HG03521 (cell line): ENCODE results near the gene FXYD7.
"Not testable (repeated sequence)": the region's sequence is repeated elsewhere in the genome, so short reads cannot be mapped to it uniquely, and the experiment has no call there.

Source experiments
- ATAC-seq: cut with Tn5 transposase; IDR thresholded peaks from one replicate; pipeline ENCODE4 v1.9.1; 2021; ENCODE audit warnings: mild to moderate bottlenecking, moderate library complexity; ENCODE audit not compliant: unreplicated experiment

FXYD7 gene

GRCh38 chr19:35142606-35143230 is 337 bp upstream of the FXYD7 start:
- ATAC-seq = no peak

GRCh38 chr19:35143818-35144217 is 763 bp downstream of the FXYD7 start:
- no peak for ATAC-seq

- ATAC-seq = no peak
Observed at GRCh38 chr19:35144259-35144599, 1.2 kb downstream of the FXYD7 start.

GRCh38 chr19:35144600-35145436 is 1.8 kb downstream of the FXYD7 start:
- ATAC-seq = no peak

- no peak for ATAC-seq
Observed at GRCh38 chr19:35146746-35147459, 3.8 kb downstream of the FXYD7 start.

- no peak for ATAC-seq
Observed at GRCh38 chr19:35149463-35149862, 6.4 kb downstream of the FXYD7 start.

GRCh38 chr19:35150445-35150844 is 7.4 kb downstream of the FXYD7 start:
- no peak for ATAC-seq

- ATAC-seq = no peak
Observed at GRCh38 chr19:35151273-35152065, 8.4 kb downstream of the FXYD7 start.

GRCh38 chr19:35153129-35153522 is 10.1 kb downstream of the FXYD7 start:
- ATAC-seq = not testable (repeated sequence)

GRCh38 chr19:35153701-35154524 is 10.9 kb downstream of the FXYD7 start:
- ATAC-seq = peak; percentile 54

- ATAC-seq = no peak
Observed at GRCh38 chr19:35154525-35155406, 11.7 kb downstream of the FXYD7 start, which contains the start of gene FXYD5. TSS of gene FXYD5 (plus strand) at chr19:35154735. CDS start at chr19:35155551, 816 bp downstream.

- ATAC-seq = no peak
Observed at GRCh38 chr19:35155441-35155840, 12.4 kb downstream of the FXYD7 start.

GRCh38 chr19:35155981-35156672 is 13.1 kb downstream of the FXYD7 start:
- ATAC-seq = no peak

GRCh38 chr19:35156673-35157014 is 13.6 kb downstream of the FXYD7 start:
- ATAC-seq = no peak

GRCh38 chr19:35157431-35157830 is 14.4 kb downstream of the FXYD7 start:
- ATAC-seq = no peak

GRCh38 chr19:35159606-35160005 is 16.6 kb downstream of the FXYD7 start:
- no peak for ATAC-seq

- ATAC-seq = no peak
Observed at GRCh38 chr19:35160629-35161433, 17.8 kb downstream of the FXYD7 start.

- no peak for ATAC-seq
Observed at GRCh38 chr19:35161434-35161743, 18.3 kb downstream of the FXYD7 start.
